Measurements from ENCODE around the gene PLD5. TPM values are rescaled to one million over a fixed set of nuclear protein-coding genes. Genes with fewer than 3 reads are reported as not detected.

The PLD5 gene
- total and polyA plus RNA-seq, 2 donors (not counting 3 experiments of a cell fraction or from before 2014, with no cell fraction given): not detected

GRCh38 chr1:242428399-242429190 is 95.9 kb downstream of the PLD5 start:
- dilution Hi-C loops (cut with MboI; ENCODE audit: extremely low pct_ligation_motif_present, low sequenced_read_pairs): no loop called here
- H3K9me1 ChIP-seq (replicated peaks; ENCODE audit: control insufficient read depth, extremely low read depth, insufficient read depth, low read length): no peaks in the 10 kb centered on the region
- H3K27me3 ChIP-seq (ENCODE audit: control insufficient read depth in 2 of 2, insufficient read depth in 2 of 2, low read length in 2 of 2): no peaks in the 10 kb centered on the region
- BruUV-seq (replicated peaks): no TSS peak
- H3K4me1 ChIP-seq (ENCODE audit: control insufficient read depth, extremely low read depth, insufficient read depth, low read length): no peaks in the 10 kb centered on the region
- no peak overlapping the region for H2AFZ ChIP-seq (ENCODE audit: low read depth, low read length)
- FAIRE-seq (no peak), DNase-seq (ENCODE audit: low read depth, low spot score) (no peak)
- no peak for TF ChIP-seq POLR2A (IDR thresholded peaks at IDR 0.05; ENCODE audit: low read depth, low read length)
- no peak for TF ChIP-seq MAX (IDR thresholded peaks at IDR 0.05; ENCODE audit: insufficient read depth, insufficient read length)
- no peak for TF ChIP-seq FOS (IDR thresholded peaks at IDR 0.05; ENCODE audit: borderline replicate concordance, insufficient read depth, low read length)
- TF ChIP-seq MYC (IDR thresholded peaks at IDR 0.05; ENCODE audit: low read depth, low read length): no peak
- TF ChIP-seq CTCF (IDR thresholded peaks at IDR 0.05; ENCODE audit: extremely low read depth in 1 of 2, insufficient read depth in 1 of 2, low read depth in 1 of 2, low read length in 2 of 2): no peak
- no peak for TF ChIP-seq POLR2AphosphoS5 (IDR thresholded peaks at IDR 0.05; ENCODE audit: insufficient read depth, low read depth, low read length)
- TF ChIP-seq JUN (IDR thresholded peaks at IDR 0.05; ENCODE audit: borderline replicate concordance, insufficient read depth, insufficient read length, low read depth): no peak
- TF ChIP-seq GATA2 (IDR thresholded peaks at IDR 0.05; ENCODE audit: insufficient read depth, insufficient read length, low read depth, low read length): no peak
- TF ChIP-seq EZH2 (IDR thresholded peaks at IDR 0.05; ENCODE audit: borderline replicate concordance, low read depth, low read length, severe bottlenecking): no peak
- no peak overlapping the region for H3K9ac ChIP-seq (replicated peaks; ENCODE audit: extremely low read depth, insufficient read depth, low read length)
- H4K20me1 ChIP-seq (replicated peaks; ENCODE audit: control insufficient read depth, extremely low read depth, insufficient read depth, low read length): no peaks in the 10 kb centered on the region
- H3K27ac ChIP-seq (ENCODE audit: insufficient read depth, low read depth, low read length): no peak overlapping the region
- intact Hi-C loops (cut with micrococcal nuclease): no loop called here
- no peaks in the 10 kb centered on the region for H3K79me2 ChIP-seq (ENCODE audit: control insufficient read depth, insufficient read depth, low read length)
- no peaks in the 10 kb centered on the region for H3K36me3 ChIP-seq (ENCODE audit: control insufficient read depth in 2 of 2, extremely low read depth in 1 of 2, insufficient read depth in 2 of 2, low read length in 2 of 2)
- no peaks in the 10 kb centered on the region for H3K9me3 ChIP-seq (replicated peaks; ENCODE audit: control insufficient read depth, insufficient read depth, low read length)
- H3K4me3 ChIP-seq (replicated peaks in 1 of 3; ENCODE audit: insufficient read depth in 1 of 3, low read depth in 1 of 3, low read length in 3 of 3): no peak overlapping the region
- ChIA-PET POLR2A (no interaction called here), CTCF (no interaction called here)
- H3K4me2 ChIP-seq (ENCODE audit: insufficient read depth, low read length): no peak overlapping the region

Measured in endothelial cell of umbilical vein (primary cell).